Measurements from ENCODE around the gene GHRL. TPM values are rescaled to one million over a fixed set of nuclear protein-coding genes. Genes with fewer than 3 reads are reported as not detected.

GHRL gene
- total RNA-seq, 1 experiment from 2014 or later, result not detected

GRCh38 chr3:10309736-10310135 is 17.0 kb upstream of the GHRL start:
- Histone ChIP-seq H3K36me3 (ENCODE audit: low read depth) (peaks cover 39% of the 10 kb centered on the region; the same call in 1 of the 2 replicates), H3K9me3 (ENCODE audit: insufficient read depth, low read depth) (no peaks in the 10 kb centered on the region), H4K20me1 (ENCODE audit: insufficient read depth) (no peaks in the 10 kb centered on the region; the same call in 1 of the 2 replicates), H3F3A (ENCODE audit: insufficient read depth, low read depth) (peaks cover 3% of the 10 kb centered on the region), H3K9me2 (ENCODE audit: insufficient read depth) (no peaks in the 10 kb centered on the region), H3K79me2 (ENCODE audit: low read depth) (no peaks in the 10 kb centered on the region), H3K27ac (no peak overlapping the region), H3K4me2 (no peak overlapping the region), H3K27me3 (ENCODE audit: insufficient read depth, low read depth) (no peaks in the 10 kb centered on the region), H3K4me3 (no peak overlapping the region), H2AFZ (no peak overlapping the region), H3K4me1 (replicated peaks; ENCODE audit: insufficient read depth) (no peaks in the 10 kb centered on the region)
- intact Hi-C loops (cut with micrococcal nuclease; ENCODE audit: unreplicated experiment), result no loop called here
- ChIA-PET CTCF (no interaction called here), POLR2A (ENCODE audit: unreplicated experiment) (interaction anchor here (0.6 kb wide), 1 partner anchor 785 kb away, joined by 4 read pairs; no protein-coding TSS in a partner anchor)
- BruUV-seq (replicated peaks), result no TSS peak
- no peak for DNase-seq
- no peak for TF ChIP-seq CTCF (conservative IDR thresholded peaks at IDR 0.05)
- TF ChIP-seq EZH2 (IDR thresholded peaks at IDR 0.05; ENCODE audit: low read depth), result no peak

- H3K36me3 ChIP-seq (ENCODE audit: low read depth), result peaks cover 42% of the 10 kb centered on the region; the same call in 1 of the 2 replicates
Measured at GRCh38 chr3:10308678-10309077, 15.9 kb upstream of the GHRL start.

DNA sequence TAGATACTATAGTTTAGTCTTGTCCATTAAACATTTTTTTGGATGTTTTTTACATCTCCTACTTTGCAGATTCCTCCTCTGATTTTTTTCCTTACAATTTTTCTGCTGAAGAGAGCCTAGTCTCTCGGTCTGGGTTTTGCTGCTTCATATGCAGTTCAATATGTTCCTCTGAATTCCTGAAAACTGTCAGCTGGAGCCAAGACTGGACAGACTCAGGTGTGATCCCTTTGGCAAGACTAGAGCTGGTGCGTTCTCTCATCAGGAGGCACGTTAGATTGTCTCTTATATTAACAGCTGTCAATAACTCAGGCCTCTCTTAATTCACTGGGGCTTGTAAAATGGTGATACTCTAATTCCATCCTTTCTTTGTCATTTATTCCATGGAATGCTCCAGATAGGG is 13.4 kb upstream of the GHRL start:
- Histone ChIP-seq H4K20me1 (ENCODE audit: insufficient read depth) (peaks cover 15% of the 10 kb centered on the region), H3K9me2 (ENCODE audit: insufficient read depth) (no peaks in the 10 kb centered on the region), H3K4me3 (no peak overlapping the region), H3F3A (ENCODE audit: insufficient read depth, low read depth) (peaks cover 14% of the 10 kb centered on the region), H3K36me3 (ENCODE audit: low read depth) (peaks cover 47% of the 10 kb centered on the region; the same call in 1 of the 2 replicates), H3K79me2 (ENCODE audit: low read depth) (no peaks in the 10 kb centered on the region), H3K4me1 (replicated peaks; ENCODE audit: insufficient read depth) (no peaks in the 10 kb centered on the region), H3K27me3 (ENCODE audit: insufficient read depth, low read depth) (no peaks in the 10 kb centered on the region), H3K27ac (no peak overlapping the region), H2AFZ (no peak overlapping the region), H3K9me3 (ENCODE audit: insufficient read depth, low read depth) (no peaks in the 10 kb centered on the region), H3K4me2 (no peak overlapping the region)
- ChIA-PET POLR2A (ENCODE audit: unreplicated experiment) (interaction anchor here (0.6 kb wide), 1 partner anchor 569 kb away, joined by 3 read pairs; no protein-coding TSS in a partner anchor), CTCF (no interaction called here)
- intact Hi-C loops (cut with micrococcal nuclease; ENCODE audit: unreplicated experiment), result no loop called here
- DNase-seq, result no peak
- BruUV-seq (replicated peaks), result no TSS peak
- TF ChIP-seq CTCF (conservative IDR thresholded peaks at IDR 0.05) (no peak), EZH2 (IDR thresholded peaks at IDR 0.05; ENCODE audit: low read depth) (no peak)

More at GRCh38 chr3:10308678-10309077, 15.9 kb upstream of the GHRL start:
- Histone ChIP-seq H3K9me2 (ENCODE audit: insufficient read depth) (no peaks in the 10 kb centered on the region), H3K27me3 (ENCODE audit: insufficient read depth, low read depth) (no peaks in the 10 kb centered on the region), H3K4me1 (replicated peaks; ENCODE audit: insufficient read depth) (no peaks in the 10 kb centered on the region), H3K4me2 (no peak overlapping the region), H3F3A (ENCODE audit: insufficient read depth, low read depth) (peaks cover 4% of the 10 kb centered on the region), H4K20me1 (ENCODE audit: insufficient read depth) (no peaks in the 10 kb centered on the region; the same call in 1 of the 2 replicates), H3K27ac (no peak overlapping the region), H2AFZ (no peak overlapping the region), H3K79me2 (ENCODE audit: low read depth) (no peaks in the 10 kb centered on the region), H3K9me3 (ENCODE audit: insufficient read depth, low read depth) (no peaks in the 10 kb centered on the region), H3K4me3 (no peak overlapping the region)
- no peak for DNase-seq
- no TSS peak for BruUV-seq (replicated peaks)
- ChIA-PET POLR2A (ENCODE audit: unreplicated experiment) (no interaction called here), CTCF (no interaction called here)
- intact Hi-C loops (cut with micrococcal nuclease; ENCODE audit: unreplicated experiment), result no loop called here
- TF ChIP-seq EZH2 (IDR thresholded peaks at IDR 0.05; ENCODE audit: low read depth) (no peak), CTCF (conservative IDR thresholded peaks at IDR 0.05) (no peak)

All from PC-9 (cell line).